HAP-1 (cell line): ENCODE measurements around the gene KRT72.

ENCODE experiments used
- DNase-seq, 2 experiments: peaks; one replicate each; pipeline ENCODE4 v3.0.0-alpha.2; 2016 to 2020; ENCODE audit warnings: low spot score in 2 of 2
- H3K27me3 ChIP-seq: fragments of 250-450 bp; sonication (Bioruptor Pico); 2 replicates; pipeline ENCODE4 v1.5.1; 2020; ENCODE audit warnings: low read depth, mild to moderate bottlenecking, moderate library complexity
- H3K36me3 ChIP-seq: fragments of 250-450 bp; sonication (Bioruptor Pico); replicated peaks from 2 replicates; pipeline ENCODE4 v1.5.1; 2020; ENCODE audit warnings: mild to moderate bottlenecking
- H3K4me1 ChIP-seq: fragments of 250-450 bp; sonication (Bioruptor Pico); 2 replicates; pipeline ENCODE4 v1.5.1; 2020; ENCODE audit warnings: mild to moderate bottlenecking
- H3K4me3 ChIP-seq: fragments of 250-450 bp; sonication (Bioruptor Pico); 2 replicates; pipeline ENCODE4 v1.5.1; 2020; ENCODE audit warnings: mild to moderate bottlenecking, moderate library complexity
- H3K9me3 ChIP-seq: fragments of 250-450 bp; sonication (Bioruptor Pico); 2 replicates; pipeline ENCODE4 v1.5.1; 2020; ENCODE audit warnings: mild to moderate bottlenecking, moderate library complexity
- in situ Hi-C: fragments of 300-500 bp; cut with MboI; formaldehyde crosslinking; loops from 3 replicates; pipeline ENCODE4 v1.14.3; 2020; ENCODE audit warnings: low sequenced_read_pairs, inconsistent platforms, mixed read lengths

KRT72 gene

DNA sequence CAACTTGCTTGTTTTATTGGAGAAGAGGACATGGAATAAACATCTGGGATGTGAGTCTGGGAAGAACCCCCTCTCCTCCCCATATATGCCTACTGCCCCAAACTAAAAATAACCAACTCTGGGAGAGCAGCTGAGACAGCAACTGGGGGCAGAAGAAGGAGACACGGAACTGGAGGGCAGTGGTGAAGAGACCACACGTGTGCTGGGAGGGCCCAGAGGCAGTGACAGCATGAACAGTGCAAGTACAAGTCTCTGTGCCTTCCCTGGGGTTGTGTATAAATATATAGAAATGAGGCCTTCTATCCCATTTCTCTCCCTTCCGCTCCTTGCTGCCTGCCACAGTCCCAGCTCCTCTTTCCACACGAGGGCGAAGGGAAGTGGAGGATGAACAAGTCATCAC, 21.1 kb upstream of the KRT72 start:
- peaks cover 3% of the 10 kb centered on the region; the same call in 1 of the 2 replicates for H3K27me3 ChIP-seq
- in situ Hi-C loops, result no loop called here
- no peaks in the 10 kb centered on the region for H3K36me3 ChIP-seq
- DNase-seq, result no peak
- no peak overlapping the region for H3K4me3 ChIP-seq
- no peaks in the 10 kb centered on the region for H3K9me3 ChIP-seq
- H3K4me1 ChIP-seq, result 0 out of 2 replicates have a peak, but pooled peaks cover 5% of the 10 kb centered on the region

GRCh38 chr12:52618866-52619265, 17.6 kb upstream of the KRT72 start:
- Histone ChIP-seq H3K4me1 (0 out of 2 replicates have a peak, but pooled peaks cover 3% of the 10 kb centered on the region), H3K36me3 (no peaks in the 10 kb centered on the region), H3K27me3 (peaks cover 8% of the 10 kb centered on the region; the same call in 1 of the 2 replicates), H3K4me3 (no peak overlapping the region), H3K9me3 (no peaks in the 10 kb centered on the region)
- in situ Hi-C loops, result no loop called here
- DNase-seq, result no peak

- Histone ChIP-seq H3K4me1 (0 out of 2 replicates have a peak, but pooled peaks cover 3% of the 10 kb centered on the region), H3K9me3 (no peaks in the 10 kb centered on the region), H3K36me3 (no peaks in the 10 kb centered on the region), H3K27me3 (peaks cover 8% of the 10 kb centered on the region; the same call in 1 of the 2 replicates), H3K4me3 (no peak within 1 kb of the TSS)
- no peak for DNase-seq
- in situ Hi-C loops, result no loop called here
Observed at GRCh38 chr12:52618216-52618615, 17.0 kb upstream of the KRT72 start, which contains the start of gene KRT73. KRT73 (minus strand) TSS chr12:52618559; CDS start chr12:52618524, 35 bp downstream.

DNA sequence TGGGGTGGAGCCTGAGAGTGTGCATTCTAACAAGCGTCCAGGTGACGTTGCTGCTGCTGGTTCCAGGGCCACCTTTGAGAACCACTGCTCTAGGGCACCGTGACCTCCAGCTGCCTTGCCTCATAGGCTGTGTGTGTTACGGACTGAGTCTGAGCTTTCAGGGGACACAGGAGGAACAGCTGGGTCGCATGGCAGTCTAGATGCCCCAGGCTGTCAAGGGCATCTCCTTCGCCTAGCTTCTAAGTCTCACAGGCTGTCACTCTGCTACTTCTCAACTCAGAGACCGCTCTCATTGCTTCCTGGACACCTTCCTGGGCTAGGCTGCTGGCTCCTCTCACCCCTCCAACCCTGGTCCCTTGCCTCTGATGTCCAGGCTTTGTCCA, 16.1 kb upstream of the KRT72 start:
- Histone ChIP-seq H3K36me3 (no peaks in the 10 kb centered on the region), H3K27me3 (peaks cover 8% of the 10 kb centered on the region; the same call in 1 of the 2 replicates), H3K4me1 (no peaks in the 10 kb centered on the region), H3K4me3 (no peak overlapping the region), H3K9me3 (no peaks in the 10 kb centered on the region)
- DNase-seq, result no peak
- in situ Hi-C loops, result no loop called here

DNA sequence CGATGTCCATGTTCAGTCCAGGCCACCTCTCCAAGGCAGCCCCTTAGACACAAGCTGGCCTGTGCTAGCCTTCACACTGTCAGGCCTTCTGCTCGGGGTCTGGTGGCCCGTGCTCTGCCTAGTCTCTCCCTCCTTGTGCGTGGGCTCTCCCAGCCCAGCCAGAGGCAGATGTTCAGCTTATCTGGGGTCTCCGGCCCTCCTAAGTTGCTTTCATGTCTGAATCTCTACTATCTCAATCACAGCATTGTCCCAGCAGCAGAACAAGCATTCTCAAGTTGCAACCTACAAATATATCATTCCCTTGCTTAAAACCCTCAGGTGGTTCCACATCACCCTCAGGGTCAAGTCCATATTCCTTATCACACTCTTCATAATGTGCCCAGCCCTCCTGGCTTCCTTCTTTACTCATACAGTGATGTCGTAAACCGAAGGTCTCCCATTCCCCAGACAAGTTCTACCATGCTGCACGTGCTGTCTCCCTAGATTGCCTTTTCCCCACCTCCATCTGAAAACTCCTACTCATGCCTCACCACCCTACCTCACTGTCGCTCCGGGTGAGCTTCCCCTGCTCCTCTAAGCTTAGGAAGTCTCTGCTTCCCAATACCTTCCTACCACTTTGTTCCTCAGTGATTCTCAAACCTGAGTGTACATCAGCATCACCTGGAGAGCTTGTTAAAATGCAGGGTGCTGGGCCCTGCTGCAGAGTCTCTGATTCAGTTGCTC, 15.6 kb upstream of the KRT72 start:
- H3K9me3 ChIP-seq, result no peaks in the 10 kb centered on the region
- in situ Hi-C loops, result no loop called here
- peaks cover 8% of the 10 kb centered on the region; the same call in 1 of the 2 replicates for H3K27me3 ChIP-seq
- no peaks in the 10 kb centered on the region for H3K36me3 ChIP-seq
- no peak for DNase-seq
- no peak overlapping the region for H3K4me3 ChIP-seq
- H3K4me1 ChIP-seq, result no peaks in the 10 kb centered on the region

GRCh38 chr12:52615912-52616311, 14.6 kb upstream of the KRT72 start:
- peaks cover 8% of the 10 kb centered on the region; the same call in 1 of the 2 replicates for H3K27me3 ChIP-seq

GRCh38 chr12:52615208-52615868, 14.1 kb upstream of the KRT72 start:
- no peak overlapping the region for H3K4me3 ChIP-seq
- no peaks in the 10 kb centered on the region for H3K4me1 ChIP-seq
- no peaks in the 10 kb centered on the region for H3K36me3 ChIP-seq
- no peak for DNase-seq
- in situ Hi-C loops, result no loop called here
- no peaks in the 10 kb centered on the region for H3K9me3 ChIP-seq
- H3K27me3 ChIP-seq, result peaks cover 8% of the 10 kb centered on the region; the same call in 1 of the 2 replicates

More at GRCh38 chr12:52615912-52616311, 14.6 kb upstream of the KRT72 start:
- H3K36me3 ChIP-seq, result no peaks in the 10 kb centered on the region
- H3K4me3 ChIP-seq, result no peak overlapping the region
- no peaks in the 10 kb centered on the region for H3K9me3 ChIP-seq
- in situ Hi-C loops, result no loop called here
- H3K4me1 ChIP-seq, result no peaks in the 10 kb centered on the region
- no peak for DNase-seq

- peaks cover 12% of the 10 kb centered on the region; the same call in 1 of the 2 replicates for H3K27me3 ChIP-seq
- H3K4me3 ChIP-seq, result no peak overlapping the region
- H3K9me3 ChIP-seq, result no peaks in the 10 kb centered on the region
- no peak for DNase-seq
- H3K36me3 ChIP-seq, result no peaks in the 10 kb centered on the region
- in situ Hi-C loops, result no loop called here
- H3K4me1 ChIP-seq, result no peaks in the 10 kb centered on the region
Observed at GRCh38 chr12:52614381-52615207, 13.3 kb upstream of the KRT72 start.

DNA sequence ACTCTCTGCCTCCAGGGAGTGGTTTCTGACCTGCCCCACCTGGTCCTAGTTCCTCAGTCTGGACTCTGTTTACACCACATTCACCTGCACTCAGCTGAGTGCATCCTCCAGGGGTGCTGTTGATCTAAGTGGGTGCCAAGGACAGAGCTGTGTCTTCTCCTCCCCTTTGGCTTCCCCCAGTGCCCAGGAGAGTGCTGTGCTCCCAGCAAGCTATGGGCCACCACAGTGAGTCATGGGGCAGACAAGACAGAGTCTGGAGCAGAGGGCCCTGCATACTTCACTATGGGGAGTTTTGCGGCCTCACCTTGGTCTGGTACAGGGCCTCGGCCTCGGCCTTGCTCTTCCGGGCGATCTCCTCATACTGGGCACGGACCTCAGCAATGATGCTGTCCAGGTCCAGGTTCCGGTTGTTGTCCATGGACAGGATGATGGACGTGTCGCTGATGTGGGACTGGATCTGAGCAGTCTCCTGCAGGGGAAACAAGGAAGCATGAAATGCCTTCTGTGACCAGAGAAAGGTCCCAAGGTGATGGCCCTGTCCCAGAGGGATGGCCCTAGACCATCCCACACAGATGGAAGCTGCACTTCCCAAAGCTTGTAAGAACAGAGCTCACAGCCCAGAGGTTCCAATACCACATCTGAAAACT, 12.2 kb upstream of the KRT72 start:
- Histone ChIP-seq H3K36me3 (no peaks in the 10 kb centered on the region), H3K4me1 (no peaks in the 10 kb centered on the region), H3K27me3 (peaks cover 14% of the 10 kb centered on the region; the same call in 1 of the 2 replicates), H3K4me3 (no peak overlapping the region), H3K9me3 (no peaks in the 10 kb centered on the region)
- in situ Hi-C loops, result no loop called here
- no peak for DNase-seq

DNA sequence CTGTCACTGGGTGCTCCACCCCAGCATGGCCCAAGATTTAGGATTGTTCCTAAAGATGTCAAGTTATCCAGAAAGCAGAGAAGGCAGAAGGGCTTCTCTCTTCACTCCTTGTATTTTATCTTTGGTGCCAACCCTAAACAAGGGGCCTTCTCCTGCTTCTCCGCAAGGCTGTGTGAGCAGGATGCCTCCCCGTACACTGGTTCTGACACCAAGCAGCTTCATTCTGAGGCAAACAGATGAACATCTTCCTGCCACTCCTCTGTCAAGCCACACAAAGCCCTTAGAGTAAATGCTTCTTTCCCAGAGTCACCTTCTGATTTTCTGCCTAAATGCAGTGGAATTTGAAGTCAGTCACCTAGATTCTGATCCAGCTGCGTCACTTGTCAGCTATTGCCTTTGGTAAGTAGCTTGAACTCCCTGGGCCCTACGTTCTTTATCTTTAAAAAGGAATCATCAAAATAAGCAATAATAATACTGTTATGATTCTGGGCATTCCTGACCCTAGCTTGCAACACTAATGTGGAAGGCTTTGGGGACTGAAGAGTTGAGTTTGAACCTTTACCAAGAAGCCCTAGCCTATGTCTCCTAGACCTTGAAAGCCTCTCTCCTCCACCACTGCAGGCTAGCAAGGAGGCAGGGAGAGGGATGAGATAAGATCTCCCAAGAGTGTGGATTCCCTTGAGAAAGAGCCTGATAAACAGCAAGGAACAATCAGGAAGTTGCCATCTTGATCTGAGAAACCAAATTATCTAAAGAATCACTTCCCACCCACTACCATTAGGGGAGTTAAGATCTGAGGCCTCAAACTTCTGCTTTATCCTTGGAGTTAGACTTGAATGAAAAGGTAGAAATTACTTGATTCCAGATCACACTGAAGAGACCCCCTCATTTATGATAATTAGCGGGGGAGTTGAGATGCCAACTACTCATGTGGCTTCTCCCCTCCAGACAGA, 11.4 kb upstream of the KRT72 start:
- Histone ChIP-seq H3K36me3 (no peaks in the 10 kb centered on the region), H3K4me1 (no peaks in the 10 kb centered on the region), H3K27me3 (peaks cover 11% of the 10 kb centered on the region; the same call in 1 of the 2 replicates), H3K4me3 (no peak overlapping the region), H3K9me3 (no peaks in the 10 kb centered on the region)
- in situ Hi-C loops, result no loop called here
- DNase-seq, result no peak

DNA sequence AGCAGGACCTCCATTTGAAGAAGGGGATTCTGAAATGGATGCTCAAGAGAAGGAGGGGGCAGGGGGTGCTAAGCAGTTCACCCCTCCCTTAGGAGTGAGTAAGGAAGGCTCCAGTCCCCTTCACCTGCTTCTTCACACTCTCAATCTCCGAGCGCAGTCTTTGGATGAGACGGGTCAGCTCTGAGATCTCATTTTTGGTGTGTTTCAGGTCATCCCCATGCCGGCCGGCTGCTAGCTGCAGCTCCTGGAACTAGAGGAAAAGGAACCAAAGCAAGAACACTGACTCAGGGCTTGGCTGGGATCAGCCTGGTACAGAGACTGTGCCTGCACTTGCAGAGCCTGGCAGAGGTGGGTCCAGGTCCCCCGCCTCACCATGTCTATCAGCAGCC, 9.8 kb upstream of the KRT72 start:
- Histone ChIP-seq H3K4me3 (no peak overlapping the region), H3K9me3 (no peaks in the 10 kb centered on the region), H3K27me3 (peaks cover 6% of the 10 kb centered on the region; the same call in 1 of the 2 replicates), H3K4me1 (no peaks in the 10 kb centered on the region), H3K36me3 (no peaks in the 10 kb centered on the region)
- in situ Hi-C loops, result no loop called here
- DNase-seq, result no peak

DNA sequence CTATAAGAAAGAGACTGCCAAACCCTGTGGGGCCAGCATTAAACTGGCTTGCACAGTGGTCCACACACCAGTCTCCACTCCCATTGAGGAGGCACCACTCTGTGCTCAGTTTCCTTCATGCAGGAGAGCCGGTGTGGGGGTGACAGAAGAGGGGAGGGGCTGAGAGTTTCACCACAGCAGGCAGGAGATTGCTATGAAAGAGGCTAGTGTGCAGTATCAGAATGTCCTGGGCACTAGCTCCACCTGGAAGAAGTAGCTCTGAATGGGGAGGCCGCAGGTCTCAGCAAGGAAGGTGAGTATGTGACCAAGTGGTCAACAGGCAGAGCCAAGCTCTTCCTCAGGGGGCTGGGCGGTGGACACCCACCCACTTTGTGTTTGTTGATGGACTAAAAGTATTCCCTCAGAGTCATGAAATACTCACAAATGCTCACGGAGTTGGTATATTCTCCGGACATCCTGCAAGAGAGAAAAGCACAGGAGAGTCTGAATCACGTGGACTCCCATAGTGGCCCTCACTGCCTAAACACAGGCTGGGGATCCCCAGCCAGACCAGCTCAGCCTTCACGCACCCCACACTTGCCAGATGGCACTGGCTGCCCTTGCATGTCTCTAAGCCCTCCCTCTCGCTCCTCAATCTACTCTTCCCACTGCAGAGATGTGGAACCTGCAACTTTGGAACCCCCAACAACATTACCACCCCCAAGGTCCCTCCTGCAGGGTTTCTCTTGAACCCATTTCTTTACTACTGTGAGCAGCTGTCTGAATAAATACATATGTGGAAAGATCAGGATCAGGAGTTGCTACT, 7.8 kb upstream of the KRT72 start:
- H3K36me3 ChIP-seq, result no peaks in the 10 kb centered on the region
- no peaks in the 10 kb centered on the region for H3K9me3 ChIP-seq
- DNase-seq, result no peak
- peaks cover 6% of the 10 kb centered on the region; the same call in 1 of the 2 replicates for H3K27me3 ChIP-seq
- H3K4me1 ChIP-seq, result no peaks in the 10 kb centered on the region
- H3K4me3 ChIP-seq, result no peak overlapping the region
- in situ Hi-C loops, result no loop called here
